WTC11 (cell line): ENCODE data around the gene CLDN14. TPM values are rescaled to one million over a fixed set of nuclear protein-coding genes. Genes with fewer than 3 reads are reported as not detected.

Experiments used
- ATAC-seq: fragments of 200-7000 bp; cut with Tn5 transposase; 2 replicates; pipeline ENCODE4 v1.10.0; 2021; ENCODE audit warnings: mild to moderate bottlenecking, moderate library complexity
- CTCF ChIA-PET: fragments of 300-600 bp; sonication (Branson Sonifier 250); formaldehyde crosslinking; loops from one replicate; lab custom pipeline; 2021; ENCODE audit warnings: antibody characterized with exemption; lab: Charles Lee
- POLR2A ChIA-PET: fragments of 350-600 bp; sonication (Branson Sonifier 250); formaldehyde crosslinking; loops from one replicate; lab custom pipeline; 2021; ENCODE audit warnings: antibody characterized with exemption; lab: Charles Lee
- DNase-seq: peaks from one replicate; pipeline ENCODE4 v3.0.0; 2021; ENCODE audit warnings: low spot score
- H3K27ac Mint-ChIP-seq: 2 replicates; pipeline ENCODE4 v1.8.0; 2021; ENCODE audit warnings: mixed read lengths
- H3K27me3 Mint-ChIP-seq: 2 replicates; pipeline ENCODE4 v1.8.0; 2021; ENCODE audit warnings: low read depth, mild to moderate bottlenecking, moderate library complexity, mixed read lengths
- H3K36me3 Mint-ChIP-seq: 2 replicates; pipeline ENCODE4 v1.8.0; 2021; ENCODE audit warnings: mixed read lengths
- H3K4me1 Mint-ChIP-seq: 2 replicates; pipeline ENCODE4 v1.8.0; 2022; ENCODE audit warnings: mixed read lengths
- H3K4me3 Mint-ChIP-seq: 2 replicates; pipeline ENCODE4 v1.8.0; 2021; ENCODE audit warnings: mild to moderate bottlenecking, moderate library complexity, mixed read lengths
- H3K9me3 Mint-ChIP-seq: 2 replicates; pipeline ENCODE4 v1.8.0; 2021; ENCODE audit warnings: mixed read lengths
- CREB1 ChIP-seq: sonication (generic); formaldehyde crosslinking; IDR thresholded peaks from 2 replicates; pipeline ENCODE4 v1.8.0; 2023; ENCODE audit warnings: mild to moderate bottlenecking, missing genetic modification reagents
- ESRRA ChIP-seq: sonication (generic); formaldehyde crosslinking; IDR thresholded peaks from 2 replicates; pipeline ENCODE4 v1.8.1; 2022; ENCODE audit warnings: mild to moderate bottlenecking, missing genetic modification reagents, borderline replicate concordance
- ETV6 ChIP-seq: sonication (generic); formaldehyde crosslinking; IDR thresholded peaks from 2 replicates; pipeline ENCODE4 v1.8.1; 2022; ENCODE audit warnings: mild to moderate bottlenecking, missing genetic modification reagents
- FOXK1 ChIP-seq: sonication (generic); formaldehyde crosslinking; IDR thresholded peaks from 2 replicates; pipeline ENCODE4 v1.8.0; 2022; ENCODE audit warnings: mild to moderate bottlenecking, moderate library complexity, missing genetic modification reagents
- FOXP1 ChIP-seq: sonication (generic); formaldehyde crosslinking; IDR thresholded peaks from 2 replicates; pipeline ENCODE4 v1.8.0; 2022; ENCODE audit warnings: missing genetic modification reagents, mild to moderate bottlenecking, moderate library complexity, borderline replicate concordance
- GRHL2 ChIP-seq: fragments of 250-450 bp; sonication (Bioruptor Pico); IDR thresholded peaks from 2 replicates; pipeline ENCODE4 v1.8.0; 2022; ENCODE audit warnings: mild to moderate bottlenecking, moderate library complexity; ENCODE audit not compliant: insufficient replicate concordance, severe bottlenecking
- GTF2I ChIP-seq: fragments of 250-450 bp; sonication (Bioruptor Pico); conservative IDR thresholded peaks from 2 replicates; pipeline ENCODE4 v1.4.0; 2021; ENCODE audit warnings: mild to moderate bottlenecking
- JUN ChIP-seq: sonication (generic); formaldehyde crosslinking; IDR thresholded peaks from 2 replicates; pipeline ENCODE4 v1.8.0; 2023; ENCODE audit warnings: mild to moderate bottlenecking, missing genetic modification reagents
- MXD4 ChIP-seq: fragments of 250-450 bp; sonication (Bioruptor Pico); IDR thresholded peaks from 2 replicates; pipeline ENCODE4 v1.8.0; 2021; ENCODE audit warnings: mild to moderate bottlenecking, moderate library complexity, borderline replicate concordance
- NR3C1 ChIP-seq: sonication (generic); formaldehyde crosslinking; conservative IDR thresholded peaks from 2 replicates; pipeline ENCODE4 v1.8.1; 2023; ENCODE audit warnings: low read depth, mild to moderate bottlenecking, missing genetic modification reagents
- TCF7 ChIP-seq: sonication (generic); formaldehyde crosslinking; IDR thresholded peaks from 2 replicates; pipeline ENCODE4 v1.8.0; 2022; ENCODE audit warnings: mild to moderate bottlenecking, low read depth, missing genetic modification reagents, moderate library complexity
- TP53 ChIP-seq: sonication (generic); formaldehyde crosslinking; IDR thresholded peaks from 2 replicates; pipeline ENCODE4 v1.8.1; 2023; ENCODE audit warnings: mild to moderate bottlenecking, missing genetic modification reagents
- ZNF317 ChIP-seq: sonication (generic); formaldehyde crosslinking; IDR thresholded peaks from 2 replicates; pipeline ENCODE4 v1.8.1; 2023; ENCODE audit warnings: low read depth, mild to moderate bottlenecking, moderate library complexity, missing genetic modification reagents, borderline replicate concordance
- ZNF416 ChIP-seq: fragments of 250-450 bp; sonication (Bioruptor Pico); IDR thresholded peaks from 2 replicates; pipeline ENCODE4 v1.9.0; 2021; ENCODE audit warnings: mild to moderate bottlenecking, inconsistent platforms
- total RNA-seq: library from RNA; stranded (reverse); gene quantifications from 3 replicates; pipeline ENCODE4 v1.2.3, GENCODE V29; 2021
- TF ChIP-seq, protein P1 (sequence below): sonication (generic); formaldehyde crosslinking; IDR thresholded peaks from 2 replicates; pipeline ENCODE4 v1.8.1; 2023; ENCODE audit warnings: mild to moderate bottlenecking, missing genetic modification reagents, moderate library complexity
- TF ChIP-seq, protein P2 (sequence below): fragments of 250-450 bp; sonication (Bioruptor Pico); IDR thresholded peaks from 2 replicates; pipeline ENCODE4 v1.9.0; 2021; ENCODE audit warnings: moderate library complexity, mild to moderate bottlenecking, inconsistent platforms, borderline replicate concordance
- TF ChIP-seq, protein P3 (sequence below): fragments of 200-600 bp; IDR thresholded peaks from 2 replicates; pipeline ENCODE4 v1.8.0; 2022; ENCODE audit warnings: antibody characterized with exemption
- TF ChIP-seq, protein P4 (sequence below): fragments of 250-450 bp; sonication (Bioruptor Pico); IDR thresholded peaks from 2 replicates; pipeline ENCODE4 v1.9.0; 2021; ENCODE audit warnings: mild to moderate bottlenecking, borderline replicate concordance
- TF ChIP-seq, protein P5 (sequence below): sonication (generic); formaldehyde crosslinking; IDR thresholded peaks from 2 replicates; pipeline ENCODE4 v1.8.1; 2023; ENCODE audit warnings: mild to moderate bottlenecking, missing genetic modification reagents
- TF ChIP-seq, protein P6 (sequence below): fragments of 250-450 bp; sonication (Bioruptor Pico); IDR thresholded peaks from 2 replicates; pipeline ENCODE4 v2.1.2; 2022; ENCODE audit warnings: mild to moderate bottlenecking, moderate library complexity
- TF ChIP-seq, protein P7 (sequence below): sonication (generic); formaldehyde crosslinking; conservative IDR thresholded peaks from 2 replicates; pipeline ENCODE4 v1.8.1; 2022; ENCODE audit warnings: mild to moderate bottlenecking, missing genetic modification reagents

The CLDN14 gene
- total RNA-seq, 1 experiment from 2014 or later = not detected

DNA sequence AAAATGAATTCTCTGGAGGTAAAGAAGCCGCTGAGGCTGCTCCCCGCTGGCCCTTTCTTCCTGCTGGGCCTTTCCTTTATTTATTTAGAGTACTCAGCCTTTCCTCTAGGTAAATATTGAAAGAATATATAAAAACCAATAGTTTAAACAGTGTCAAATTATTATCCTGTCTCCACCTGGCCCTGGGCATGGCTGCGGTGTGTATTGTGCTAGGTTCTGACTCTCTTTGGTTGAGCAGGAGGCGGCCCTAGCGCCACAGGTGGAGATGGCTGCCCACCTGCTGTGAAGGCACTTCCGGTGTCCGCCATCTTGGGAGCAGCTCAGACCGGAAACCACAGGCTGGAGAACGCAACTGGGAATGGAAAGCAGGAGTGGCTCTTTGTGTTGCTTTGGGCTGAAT, 29.0 kb upstream of the CLDN14 start:
- Mint-ChIP-seq H3K27me3 (no peaks in the 10 kb centered on the region), H3K27ac (no peak overlapping the region), H3K4me1 (peaks cover 6% of the 10 kb centered on the region), H3K4me3 (no peak overlapping the region), H3K9me3 (peaks cover 5% of the 10 kb centered on the region), H3K36me3 (0 out of 2 replicates have a peak, but pooled peaks cover 2% of the 10 kb centered on the region)
- ATAC-seq = no peak
- ChIA-PET POLR2A (no interaction called here), CTCF (interaction anchor here (1.7 kb wide), 1 partner anchor 122 kb away, joined by 6 read pairs; no protein-coding TSS in a partner anchor)
- TF ChIP-seq ZNF416 (no peak), GTF2I (CRISPR knock-in tag) (no peak), ZNF317 (no peak), FOXK1 (CRISPR knock-in tag) (no peak), GRHL2 (CRISPR knock-in tag) (no peak), ESRRA (CRISPR knock-in tag) (no peak), FOXP1 (no peak)
- TF ChIP-seq, protein P1, sequence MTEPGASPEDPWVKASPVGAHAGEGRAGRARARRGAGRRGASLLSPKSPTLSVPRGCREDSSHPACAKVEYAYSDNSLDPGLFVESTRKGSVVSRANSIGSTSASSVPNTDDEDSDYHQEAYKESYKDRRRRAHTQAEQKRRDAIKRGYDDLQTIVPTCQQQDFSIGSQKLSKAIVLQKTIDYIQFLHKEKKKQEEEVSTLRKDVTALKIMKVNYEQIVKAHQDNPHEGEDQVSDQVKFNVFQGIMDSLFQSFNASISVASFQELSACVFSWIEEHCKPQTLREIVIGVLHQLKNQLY (CRISPR knock-in tag) = no peak
- TF ChIP-seq, protein P2, sequence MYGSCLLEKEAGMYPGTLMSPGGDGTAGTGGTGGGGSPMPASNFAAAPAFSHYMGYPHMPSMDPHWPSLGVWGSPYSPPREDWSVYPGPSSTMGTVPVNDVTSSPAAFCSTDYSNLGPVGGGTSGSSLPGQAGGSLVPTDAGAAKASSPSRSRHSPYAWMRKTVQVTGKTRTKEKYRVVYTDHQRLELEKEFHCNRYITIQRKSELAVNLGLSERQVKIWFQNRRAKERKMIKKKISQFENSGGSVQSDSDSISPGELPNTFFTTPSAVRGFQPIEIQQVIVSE = no peak
- no peak for DNase-seq

DNA sequence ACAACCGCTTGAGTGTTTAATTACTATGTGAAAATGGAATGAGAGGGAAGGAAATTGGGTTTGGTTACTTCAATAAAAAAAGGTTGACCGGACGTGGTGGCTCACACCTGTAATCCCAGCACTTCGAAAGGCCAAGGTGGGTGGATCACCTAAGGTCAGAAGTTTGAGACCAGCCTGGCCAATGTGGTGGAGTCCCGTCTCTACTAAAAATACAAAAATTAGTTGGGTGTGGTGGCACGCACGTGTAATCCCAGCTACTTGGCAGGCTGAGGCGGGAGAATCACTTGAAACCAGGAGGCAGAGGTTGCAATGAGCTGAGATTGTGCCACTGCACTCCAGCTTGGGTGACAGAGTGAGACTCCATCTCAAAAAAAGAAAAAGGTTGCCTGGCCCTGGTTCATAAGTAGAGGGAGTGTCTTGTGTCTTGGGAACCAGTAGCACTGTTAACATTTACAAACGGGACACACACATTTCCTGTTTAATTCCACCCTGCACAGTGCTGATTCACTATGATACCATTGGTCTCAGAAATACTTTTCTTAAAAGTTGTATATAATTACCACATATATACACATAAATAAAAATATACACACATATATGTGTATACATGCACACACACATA, 27.6 kb upstream of the CLDN14 start:
- ATAC-seq (no peak), DNase-seq (no peak)
- POLR2A ChIA-PET = no interaction called here
- Mint-ChIP-seq H3K36me3 (0 out of 2 replicates have a peak, but pooled peaks cover 2% of the 10 kb centered on the region), H3K27ac (no peak overlapping the region), H3K27me3 (no peaks in the 10 kb centered on the region), H3K9me3 (peaks cover 9% of the 10 kb centered on the region), H3K4me1 (peaks cover 6% of the 10 kb centered on the region), H3K4me3 (no peak overlapping the region)
- CTCF ChIA-PET = interaction anchor here (1.7 kb wide), 1 partner anchor 123 kb away, joined by 6 read pairs; no protein-coding TSS in a partner anchor
- TF ChIP-seq, protein P3, sequence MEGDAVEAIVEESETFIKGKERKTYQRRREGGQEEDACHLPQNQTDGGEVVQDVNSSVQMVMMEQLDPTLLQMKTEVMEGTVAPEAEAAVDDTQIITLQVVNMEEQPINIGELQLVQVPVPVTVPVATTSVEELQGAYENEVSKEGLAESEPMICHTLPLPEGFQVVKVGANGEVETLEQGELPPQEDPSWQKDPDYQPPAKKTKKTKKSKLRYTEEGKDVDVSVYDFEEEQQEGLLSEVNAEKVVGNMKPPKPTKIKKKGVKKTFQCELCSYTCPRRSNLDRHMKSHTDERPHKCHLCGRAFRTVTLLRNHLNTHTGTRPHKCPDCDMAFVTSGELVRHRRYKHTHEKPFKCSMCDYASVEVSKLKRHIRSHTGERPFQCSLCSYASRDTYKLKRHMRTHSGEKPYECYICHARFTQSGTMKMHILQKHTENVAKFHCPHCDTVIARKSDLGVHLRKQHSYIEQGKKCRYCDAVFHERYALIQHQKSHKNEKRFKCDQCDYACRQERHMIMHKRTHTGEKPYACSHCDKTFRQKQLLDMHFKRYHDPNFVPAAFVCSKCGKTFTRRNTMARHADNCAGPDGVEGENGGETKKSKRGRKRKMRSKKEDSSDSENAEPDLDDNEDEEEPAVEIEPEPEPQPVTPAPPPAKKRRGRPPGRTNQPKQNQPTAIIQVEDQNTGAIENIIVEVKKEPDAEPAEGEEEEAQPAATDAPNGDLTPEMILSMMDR = no peak
- TF ChIP-seq TCF7 (CRISPR knock-in tag) (no peak), NR3C1 (CRISPR knock-in tag) (no peak), MXD4 (CRISPR knock-in tag) (no peak), CREB1 (CRISPR knock-in tag) (no peak), JUN (CRISPR knock-in tag) (no peak), GRHL2 (CRISPR knock-in tag) (no peak), ETV6 (CRISPR knock-in tag) (no peak), TP53 (CRISPR knock-in tag) (no peak)
- TF ChIP-seq, protein P4, sequence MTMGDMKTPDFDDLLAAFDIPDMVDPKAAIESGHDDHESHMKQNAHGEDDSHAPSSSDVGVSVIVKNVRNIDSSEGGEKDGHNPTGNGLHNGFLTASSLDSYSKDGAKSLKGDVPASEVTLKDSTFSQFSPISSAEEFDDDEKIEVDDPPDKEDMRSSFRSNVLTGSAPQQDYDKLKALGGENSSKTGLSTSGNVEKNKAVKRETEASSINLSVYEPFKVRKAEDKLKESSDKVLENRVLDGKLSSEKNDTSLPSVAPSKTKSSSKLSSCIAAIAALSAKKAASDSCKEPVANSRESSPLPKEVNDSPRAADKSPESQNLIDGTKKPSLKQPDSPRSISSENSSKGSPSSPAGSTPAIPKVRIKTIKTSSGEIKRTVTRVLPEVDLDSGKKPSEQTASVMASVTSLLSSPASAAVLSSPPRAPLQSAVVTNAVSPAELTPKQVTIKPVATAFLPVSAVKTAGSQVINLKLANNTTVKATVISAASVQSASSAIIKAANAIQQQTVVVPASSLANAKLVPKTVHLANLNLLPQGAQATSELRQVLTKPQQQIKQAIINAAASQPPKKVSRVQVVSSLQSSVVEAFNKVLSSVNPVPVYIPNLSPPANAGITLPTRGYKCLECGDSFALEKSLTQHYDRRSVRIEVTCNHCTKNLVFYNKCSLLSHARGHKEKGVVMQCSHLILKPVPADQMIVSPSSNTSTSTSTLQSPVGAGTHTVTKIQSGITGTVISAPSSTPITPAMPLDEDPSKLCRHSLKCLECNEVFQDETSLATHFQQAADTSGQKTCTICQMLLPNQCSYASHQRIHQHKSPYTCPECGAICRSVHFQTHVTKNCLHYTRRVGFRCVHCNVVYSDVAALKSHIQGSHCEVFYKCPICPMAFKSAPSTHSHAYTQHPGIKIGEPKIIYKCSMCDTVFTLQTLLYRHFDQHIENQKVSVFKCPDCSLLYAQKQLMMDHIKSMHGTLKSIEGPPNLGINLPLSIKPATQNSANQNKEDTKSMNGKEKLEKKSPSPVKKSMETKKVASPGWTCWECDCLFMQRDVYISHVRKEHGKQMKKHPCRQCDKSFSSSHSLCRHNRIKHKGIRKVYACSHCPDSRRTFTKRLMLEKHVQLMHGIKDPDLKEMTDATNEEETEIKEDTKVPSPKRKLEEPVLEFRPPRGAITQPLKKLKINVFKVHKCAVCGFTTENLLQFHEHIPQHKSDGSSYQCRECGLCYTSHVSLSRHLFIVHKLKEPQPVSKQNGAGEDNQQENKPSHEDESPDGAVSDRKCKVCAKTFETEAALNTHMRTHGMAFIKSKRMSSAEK (CRISPR knock-in tag) = no peak
- TF ChIP-seq, protein P1 (CRISPR knock-in tag) = no peak
- TF ChIP-seq, protein P5, sequence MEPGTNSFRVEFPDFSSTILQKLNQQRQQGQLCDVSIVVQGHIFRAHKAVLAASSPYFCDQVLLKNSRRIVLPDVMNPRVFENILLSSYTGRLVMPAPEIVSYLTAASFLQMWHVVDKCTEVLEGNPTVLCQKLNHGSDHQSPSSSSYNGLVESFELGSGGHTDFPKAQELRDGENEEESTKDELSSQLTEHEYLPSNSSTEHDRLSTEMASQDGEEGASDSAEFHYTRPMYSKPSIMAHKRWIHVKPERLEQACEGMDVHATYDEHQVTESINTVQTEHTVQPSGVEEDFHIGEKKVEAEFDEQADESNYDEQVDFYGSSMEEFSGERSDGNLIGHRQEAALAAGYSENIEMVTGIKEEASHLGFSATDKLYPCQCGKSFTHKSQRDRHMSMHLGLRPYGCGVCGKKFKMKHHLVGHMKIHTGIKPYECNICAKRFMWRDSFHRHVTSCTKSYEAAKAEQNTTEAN (CRISPR knock-in tag) = no peak
- TF ChIP-seq, protein P6, sequence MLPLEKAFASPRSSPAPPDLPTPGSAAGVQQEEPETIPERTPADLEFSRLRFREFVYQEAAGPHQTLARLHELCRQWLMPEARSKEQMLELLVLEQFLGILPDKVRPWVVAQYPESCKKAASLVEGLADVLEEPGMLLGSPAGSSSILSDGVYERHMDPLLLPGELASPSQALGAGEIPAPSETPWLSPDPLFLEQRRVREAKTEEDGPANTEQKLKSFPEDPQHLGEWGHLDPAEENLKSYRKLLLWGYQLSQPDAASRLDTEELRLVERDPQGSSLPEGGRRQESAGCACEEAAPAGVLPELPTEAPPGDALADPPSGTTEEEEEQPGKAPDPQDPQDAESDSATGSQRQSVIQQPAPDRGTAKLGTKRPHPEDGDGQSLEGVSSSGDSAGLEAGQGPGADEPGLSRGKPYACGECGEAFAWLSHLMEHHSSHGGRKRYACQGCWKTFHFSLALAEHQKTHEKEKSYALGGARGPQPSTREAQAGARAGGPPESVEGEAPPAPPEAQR = no peak
- TF ChIP-seq, protein P7, sequence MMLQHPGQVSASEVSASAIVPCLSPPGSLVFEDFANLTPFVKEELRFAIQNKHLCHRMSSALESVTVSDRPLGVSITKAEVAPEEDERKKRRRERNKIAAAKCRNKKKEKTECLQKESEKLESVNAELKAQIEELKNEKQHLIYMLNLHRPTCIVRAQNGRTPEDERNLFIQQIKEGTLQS = no peak
